Body of pancreas (tissue), 4 donors: ENCODE data around the gene CDK8. TPM values are rescaled to one million over a fixed set of nuclear protein-coding genes. Genes with fewer than 3 reads are reported as not detected.

ENCODE experiments used
- ATAC-seq: fragments of 150-250 bp; one replicate; pipeline ENCODE4 v1.9.1; 2016
- DNase-seq, 4 donors: peaks; one replicate each; pipeline ENCODE4 v3.0.0-alpha.2; 2019
- H3K27ac ChIP-seq, 4 donors: fragments of 200-600 bp; sonication (generic); 1 replicate in 3 of 4; 2 replicates in 1 of 4; pipeline versions ENCODE4 v1.5.1 to v1.6.1; 2016 to 2019; ENCODE audit warnings: mild to moderate bottlenecking in 1 of 4, mixed read lengths in 1 of 4, moderate library complexity in 1 of 4
- H3K27me3 ChIP-seq, 2 donors: fragments of 200-600 bp; sonication (generic); one replicate each; pipeline ENCODE4 v1.6.0; 2016; ENCODE audit warnings: mild to moderate bottlenecking in 1 of 2
- H3K36me3 ChIP-seq, 2 donors: fragments of 200-600 bp; sonication (generic); replicated peaks in 1 of 2; 2 replicates each; pipeline ENCODE4 v1.5.1; 2016; ENCODE audit warnings: low read depth in 2 of 2; ENCODE audit not compliant: insufficient read depth in 1 of 2
- H3K4me1 ChIP-seq: fragments of 200-600 bp; sonication (generic); one replicate; pipeline ENCODE4 v1.6.0; 2016
- H3K4me3 ChIP-seq, 2 donors: fragments of 200-600 bp; sonication (generic); 1 replicate in 1 of 2; 2 replicates in 1 of 2; pipeline ENCODE4 v1.5.1; 2016 to 2019
- H3K9me3 ChIP-seq, 3 donors: fragments of 200-600 bp; sonication (generic); 1 replicate in 2 of 3; 2 replicates in 1 of 3; pipeline ENCODE4 v1.5.1; 2016
- CTCF ChIP-seq, 7 experiments: fragments of 450-650 bp in 4 of 7; fragments of 200-600 bp in 3 of 7; sonication (generic) in 3 of 7; IDR thresholded peaks; one replicate each; pipeline ENCODE4 v1.5.1; 2016 to 2019; ENCODE audit warnings: antibody characterized with exemption in 7 of 7
- POLR2A ChIP-seq, 3 donors: fragments of 450-650 bp; IDR thresholded peaks; one replicate each; pipeline ENCODE4 v1.6.1; 2016; ENCODE audit warnings: antibody characterized with exemption in 3 of 3, mild to moderate bottlenecking in 2 of 3
- WGBS, 2 donors: methylation state at CpG; one replicate each; pipeline ENCODE4 v1.1.5; 2017; 5-methylcytosine and 5-hydroxymethylcytosine counted together
- intact Hi-C: fragments of 100-400 bp; cut with DNase I; formaldehyde crosslinking; loops from one replicate; pipeline ENCODE4 v1.15.1; 2023
- total RNA-seq, 2 donors: library from RNA; depleted of rRNA; stranded (reverse); fragments of >200 nt; gene quantifications; one replicate each; pipeline ENCODE4 v1.1.0, GENCODE V29; 2016

CDK8 gene
- total RNA-seq, 2 donors from 2014 or later, result 12.7 to 13.8 TPM

- ATAC-seq, result no peak
- intact Hi-C loops, result no loop called here
- Histone ChIP-seq H3K4me1 (no peaks in the 10 kb centered on the region), H3K27ac (no peak overlapping the region), H3K27me3 (no peaks in the 10 kb centered on the region), H3K4me3 (no peak overlapping the region), H3K36me3 (peaks cover 0 to 5% of the 10 kb centered on the region in 2 donors), H3K9me3 (no peaks in the 10 kb centered on the region)
- TF ChIP-seq POLR2A (IDR thresholded peaks at IDR 0.05) (no peak), CTCF (IDR thresholded peaks at IDR 0.05) (no peak)
- no peak for DNase-seq
- WGBS, 2 donors, result 42 to 46% methylated on average over 3 of the region's 3 CpGs
Measured at GRCh38 chr13:26348966-26349365, 95.0 kb downstream of the CDK8 start.

DNA sequence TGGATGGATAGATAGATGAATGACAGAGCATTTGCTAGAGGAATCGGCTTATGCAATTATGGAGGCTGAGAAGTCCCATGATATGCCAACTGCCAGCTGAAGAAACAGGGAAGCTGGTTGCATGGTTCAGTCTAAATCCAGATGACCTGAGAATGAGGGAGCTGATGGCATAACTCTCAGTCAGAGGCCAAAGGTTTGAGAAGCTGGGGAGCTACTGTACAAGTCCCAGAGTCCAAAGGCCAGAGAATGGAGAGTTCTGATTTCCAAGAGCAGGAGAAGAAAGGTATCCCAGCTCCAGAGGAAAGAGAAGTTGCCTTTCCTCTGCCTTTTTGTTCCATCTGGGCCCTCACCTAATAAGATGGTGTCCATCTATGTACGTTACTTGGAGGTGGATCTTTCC is 108.3 kb downstream of the CDK8 start:
- DNase-seq (no peak), ATAC-seq (no peak)
- 94% methylated on average over 2 of the region's 2 CpGs for WGBS, 2 donors
- Histone ChIP-seq H3K27me3 (no peaks in the 10 kb centered on the region), H3K4me1 (peaks cover 7% of the 10 kb centered on the region), H3K9me3 (no peaks in the 10 kb centered on the region), H3K27ac (no peak overlapping the region), H3K4me3 (no peak overlapping the region), H3K36me3 (peaks cover 0 to 4% of the 10 kb centered on the region in 2 donors)
- intact Hi-C loops, result no loop called here
- TF ChIP-seq POLR2A (IDR thresholded peaks at IDR 0.05), result no peak

DNA sequence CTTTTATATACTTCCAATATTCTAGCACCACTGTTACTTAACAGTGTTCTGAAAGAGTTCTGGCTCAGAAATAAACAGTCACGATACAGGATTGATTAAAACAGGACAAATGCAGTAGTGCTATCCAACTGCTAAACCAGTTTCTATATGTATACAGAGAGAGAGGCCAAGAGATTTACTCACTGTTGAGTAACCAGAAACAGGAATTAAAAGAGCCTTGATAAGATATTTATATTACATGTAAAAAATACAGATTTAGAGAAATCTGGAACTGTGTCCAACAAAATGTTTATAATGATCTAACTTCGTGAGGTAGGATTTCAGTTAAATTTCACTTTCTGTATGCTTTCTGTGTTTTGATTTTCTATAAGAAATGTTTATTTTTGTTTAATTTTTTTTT is 116.6 kb downstream of the CDK8 start:
- no peak for TF ChIP-seq CTCF (IDR thresholded peaks at IDR 0.05)
- TF ChIP-seq POLR2A (IDR thresholded peaks at IDR 0.05), result no peak
- no peak overlapping the region for H3K4me3 ChIP-seq
- H3K27ac ChIP-seq, result no peak overlapping the region
- ATAC-seq, result no peak
- WGBS, 2 donors, result 64 to 69% methylated on average over 2 of the region's 2 CpGs
- DNase-seq, result no peak
- H3K27me3 ChIP-seq, result no peaks in the 10 kb centered on the region
- H3K9me3 ChIP-seq, result no peaks in the 10 kb centered on the region
- H3K4me1 ChIP-seq, result peaks cover 4% of the 10 kb centered on the region
- intact Hi-C loops, result no loop called here
- H3K36me3 ChIP-seq, result no peaks in the 10 kb centered on the region

DNA sequence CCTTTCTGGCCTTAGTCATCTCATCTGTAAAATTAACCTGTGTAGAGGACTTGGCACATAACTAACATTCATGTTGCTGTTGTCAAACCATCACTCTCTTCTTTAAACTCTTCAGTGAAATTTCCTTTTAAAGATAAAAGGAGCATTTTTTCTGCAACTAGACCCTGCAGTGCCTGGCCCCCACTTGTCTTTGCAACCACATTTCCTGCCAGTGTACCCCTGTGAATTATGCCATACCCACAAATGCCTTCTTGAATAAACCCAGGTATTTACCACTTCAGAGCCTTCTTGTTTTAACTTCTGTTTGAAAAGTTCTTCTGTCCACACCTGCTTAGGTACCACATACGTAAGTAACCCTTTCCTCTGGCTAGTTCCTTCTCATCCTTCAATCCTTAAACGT is 118.8 kb downstream of the CDK8 start:
- no peak for DNase-seq
- no peaks in the 10 kb centered on the region for H3K27me3 ChIP-seq
- H3K4me1 ChIP-seq, result no peaks in the 10 kb centered on the region
- no peaks in the 10 kb centered on the region for H3K9me3 ChIP-seq
- ATAC-seq, result no peak
- no peak overlapping the region for H3K4me3 ChIP-seq
- no peak overlapping the region for H3K27ac ChIP-seq
- H3K36me3 ChIP-seq, result no peaks in the 10 kb centered on the region
- no peak for TF ChIP-seq CTCF (IDR thresholded peaks at IDR 0.05)
- no peak for TF ChIP-seq POLR2A (IDR thresholded peaks at IDR 0.05)
- intact Hi-C loops, result no loop called here
- WGBS, 2 donors, result 93 to 100% methylated on average over 2 of the region's 2 CpGs

- H3K36me3 ChIP-seq, result no peaks in the 10 kb centered on the region
- TF ChIP-seq POLR2A (IDR thresholded peaks at IDR 0.05) (no peak), CTCF (IDR thresholded peaks at IDR 0.05) (no peak)
- no peak overlapping the region for H3K4me3 ChIP-seq
- H3K9me3 ChIP-seq, result no peaks in the 10 kb centered on the region
- ATAC-seq (no peak), DNase-seq (no peak)
- no peak overlapping the region for H3K27ac ChIP-seq
- intact Hi-C loops, result no loop called here
- no peaks in the 10 kb centered on the region for H3K27me3 ChIP-seq
- H3K4me1 ChIP-seq, result no peaks in the 10 kb centered on the region
Measured at GRCh38 chr13:26376430-26376829, 122.5 kb downstream of the CDK8 start.
